Activated naive CD4-positive, alpha-beta T cell treated with anti-CD3 and anti-CD28 coated beads, Interleukin-2, amount 10 ng/mL, durations not matched to agents 5 hours and 36 hours (primary cell): Measurements from ENCODE around the gene SCAI. TPM values are rescaled to one million over a fixed set of nuclear protein-coding genes. Genes with fewer than 3 reads are reported as not detected.

Experiments
- total RNA-seq, 2 experiments: library from RNA; stranded (reverse); gene quantifications; one replicate each; pipeline ENCODE4 v1.2.3, GENCODE V29; 2021

The SCAI gene
- total RNA-seq = 10 to 100 TPM; 10.9 to 12.3 TPM

GRCh38 chr9:125143377-125144090 is at the start of gene SCAI:
SCAI (minus strand) TSS chr9:125143528; CDS start chr9:125143437, 91 bp downstream.

GRCh38 chr9:125189361-125190289 is 46.3 kb upstream of the SCAI start, which contains the start of gene PPP6C:
PPP6C (minus strand) TSS chr9:125189803; CDS start chr9:125189718, 85 bp downstream.

GRCh38 chr9:124940894-124941678 is 202.2 kb downstream of the SCAI start, which contains the start of gene GOLGA1:
GOLGA1 (minus strand) TSS chr9:124941083; CDS start chr9:124938711, 2,372 bp downstream.

Other genes starting within 250 kb of the SCAI start
- gene GOLGA1, start 202.4 kb downstream of the SCAI start, total RNA-seq = 10 to 100 TPM; 16.9 to 17.4 TPM
- 10 to 100 TPM; 51.6 to 53.7 TPM for gene PPP6C, start 46.3 kb upstream of the SCAI start, total RNA-seq
- 10 to 100 TPM; 13.4 to 14.6 TPM for gene RABEPK, start 57.0 kb upstream of the SCAI start, total RNA-seq
- 100 to 1,000 TPM; 122 to 124 TPM for gene HSPA5, start 97.8 kb upstream of the SCAI start, total RNA-seq
- gene GAPVD1, start 118.3 kb upstream of the SCAI start, total RNA-seq = 10 to 100 TPM; 53.2 to 53.7 TPM